Tibial artery (tissue), 4 donors: ENCODE measurements around the gene CRYGN.

ENCODE experiments used
- DNase-seq, 2 donors: peaks; one replicate each; pipeline ENCODE4 v3.0.0-alpha.2; 2019
- H3K27ac ChIP-seq, 2 donors: fragments of 200-600 bp; sonication (generic) in 1 of 2; 1 replicate in 1 of 2; 2 replicates in 1 of 2; pipeline ENCODE4 v1.5.1; 2018 to 2019; ENCODE audit warnings: mild to moderate bottlenecking in 1 of 2
- H3K27me3 ChIP-seq, 2 donors: fragments of 200-600 bp; sonication (generic) in 1 of 2; one replicate each; pipeline versions ENCODE4 v1.5.1 to v1.6.0; 2016 to 2019
- H3K36me3 ChIP-seq, 3 donors: fragments of 200-600 bp; sonication (generic) in 2 of 3; one replicate each; pipeline ENCODE4 v1.5.1; 2016 to 2019; ENCODE audit warnings: mild to moderate bottlenecking in 2 of 3
- H3K4me1 ChIP-seq, 4 donors: fragments of 200-600 bp; sonication (generic) in 2 of 4; 1 replicate in 3 of 4; 2 replicates in 1 of 4; pipeline ENCODE4 v1.5.1; 2016 to 2019
- H3K4me3 ChIP-seq, 2 donors: fragments of 200-600 bp; sonication (generic) in 1 of 2; 1 replicate in 1 of 2; 2 replicates in 1 of 2; pipeline ENCODE4 v1.5.1; 2018 to 2019; ENCODE audit warnings: mild to moderate bottlenecking in 2 of 2
- H3K9me3 ChIP-seq, 3 donors: fragments of 200-600 bp; sonication (generic) in 1 of 3; one replicate each; pipeline ENCODE4 v1.5.1; 2016 to 2019
- intact Hi-C: fragments of 100-400 bp; cut with DNase I; formaldehyde crosslinking; loops from one replicate; pipeline ENCODE4 v1.15.0; 2023; ENCODE audit warnings: low total_unique reads
- TF ChIP-seq, protein P1 (sequence below), 2 experiments: fragments of 200-600 bp in 1 of 2; fragments of 450-650 bp in 1 of 2; IDR thresholded peaks; one replicate each; pipeline ENCODE4 v1.5.1; 2017 to 2019; ENCODE audit warnings: antibody characterized with exemption in 2 of 2, mild to moderate bottlenecking in 1 of 2, moderate library complexity in 1 of 2

CRYGN gene

DNA sequence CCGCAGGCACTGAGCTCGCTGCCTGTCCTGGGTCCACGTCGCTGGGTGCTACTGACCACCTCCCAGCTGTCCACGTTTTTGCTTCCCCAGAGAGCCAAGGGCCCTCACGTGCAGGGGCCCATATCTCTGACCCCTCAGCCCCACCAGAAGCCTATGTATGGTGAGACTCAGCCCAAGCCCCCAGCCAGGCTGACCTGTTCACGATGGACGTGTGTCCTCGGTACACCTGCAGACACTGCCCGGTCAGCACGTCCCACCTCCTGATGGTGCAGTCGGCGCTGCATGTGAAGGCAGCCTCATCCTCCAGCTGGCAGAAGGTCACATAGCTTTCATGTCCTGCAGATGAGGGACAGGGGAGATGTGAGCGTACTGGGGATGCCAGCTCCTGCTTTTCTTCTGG lies 40.0 kb downstream of the CRYGN start:
- Histone ChIP-seq H3K9me3 (no peaks in the 10 kb centered on the region), H3K27ac (no peak overlapping the region), H3K4me3 (no peak overlapping the region), H3K27me3 (peaks cover 0 to 12% of the 10 kb centered on the region in 2 donors), H3K4me1 (peaks cover 0 to 20% (median 15%) of the 10 kb centered on the region in 4 donors), H3K36me3 (peaks cover 0 to 6% (median 0%) of the 10 kb centered on the region in 3 donors)
- intact Hi-C loops: no loop called here
- DNase-seq: no peak
- TF ChIP-seq, protein P1, sequence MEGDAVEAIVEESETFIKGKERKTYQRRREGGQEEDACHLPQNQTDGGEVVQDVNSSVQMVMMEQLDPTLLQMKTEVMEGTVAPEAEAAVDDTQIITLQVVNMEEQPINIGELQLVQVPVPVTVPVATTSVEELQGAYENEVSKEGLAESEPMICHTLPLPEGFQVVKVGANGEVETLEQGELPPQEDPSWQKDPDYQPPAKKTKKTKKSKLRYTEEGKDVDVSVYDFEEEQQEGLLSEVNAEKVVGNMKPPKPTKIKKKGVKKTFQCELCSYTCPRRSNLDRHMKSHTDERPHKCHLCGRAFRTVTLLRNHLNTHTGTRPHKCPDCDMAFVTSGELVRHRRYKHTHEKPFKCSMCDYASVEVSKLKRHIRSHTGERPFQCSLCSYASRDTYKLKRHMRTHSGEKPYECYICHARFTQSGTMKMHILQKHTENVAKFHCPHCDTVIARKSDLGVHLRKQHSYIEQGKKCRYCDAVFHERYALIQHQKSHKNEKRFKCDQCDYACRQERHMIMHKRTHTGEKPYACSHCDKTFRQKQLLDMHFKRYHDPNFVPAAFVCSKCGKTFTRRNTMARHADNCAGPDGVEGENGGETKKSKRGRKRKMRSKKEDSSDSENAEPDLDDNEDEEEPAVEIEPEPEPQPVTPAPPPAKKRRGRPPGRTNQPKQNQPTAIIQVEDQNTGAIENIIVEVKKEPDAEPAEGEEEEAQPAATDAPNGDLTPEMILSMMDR (IDR thresholded peaks at IDR 0.05): no peak

- intact Hi-C loops: no loop called here
- TF ChIP-seq, protein P1 (IDR thresholded peaks at IDR 0.05): no peak
- Histone ChIP-seq H3K27me3 (peaks cover 0 to 13% of the 10 kb centered on the region in 2 donors), H3K9me3 (no peaks in the 10 kb centered on the region), H3K36me3 (peaks cover 0 to 6% (median 0%) of the 10 kb centered on the region in 3 donors), H3K4me1 (peaks cover 0 to 14% (median 11%) of the 10 kb centered on the region in 4 donors), H3K27ac (no peak overlapping the region), H3K4me3 (no peak overlapping the region)
- DNase-seq: no peak
Observed at GRCh38 chr7:151399305-151399601, 40.7 kb downstream of the CRYGN start.

GRCh38 chr7:151398446-151399304 lies 41.3 kb downstream of the CRYGN start:
- TF ChIP-seq, protein P1 (IDR thresholded peaks at IDR 0.05): no peak
- intact Hi-C loops: no loop called here
- Histone ChIP-seq H3K9me3 (no peaks in the 10 kb centered on the region), H3K27me3 (peaks cover 0 to 17% of the 10 kb centered on the region in 2 donors), H3K36me3 (peaks cover 0 to 6% (median 0%) of the 10 kb centered on the region in 3 donors), H3K27ac (no peak overlapping the region), H3K4me1 (peaks cover 0 to 8% (median 5%) of the 10 kb centered on the region in 4 donors), H3K4me3 (no peak overlapping the region)
- DNase-seq: no peak

GRCh38 chr7:151397026-151397425 lies 42.9 kb downstream of the CRYGN start:
- H3K27ac ChIP-seq: no peak overlapping the region
- H3K36me3 ChIP-seq: peaks cover 0 to 6% (median 0%) of the 10 kb centered on the region in 3 donors
- H3K9me3 ChIP-seq: no peaks in the 10 kb centered on the region
- TF ChIP-seq, protein P1 (IDR thresholded peaks at IDR 0.05): no peak
- DNase-seq: no peak
- intact Hi-C loops: no loop called here
- peaks cover 0 to 25% of the 10 kb centered on the region in 2 donors for H3K27me3 ChIP-seq
- H3K4me3 ChIP-seq: no peak overlapping the region
- no peaks in the 10 kb centered on the region for H3K4me1 ChIP-seq

DNA sequence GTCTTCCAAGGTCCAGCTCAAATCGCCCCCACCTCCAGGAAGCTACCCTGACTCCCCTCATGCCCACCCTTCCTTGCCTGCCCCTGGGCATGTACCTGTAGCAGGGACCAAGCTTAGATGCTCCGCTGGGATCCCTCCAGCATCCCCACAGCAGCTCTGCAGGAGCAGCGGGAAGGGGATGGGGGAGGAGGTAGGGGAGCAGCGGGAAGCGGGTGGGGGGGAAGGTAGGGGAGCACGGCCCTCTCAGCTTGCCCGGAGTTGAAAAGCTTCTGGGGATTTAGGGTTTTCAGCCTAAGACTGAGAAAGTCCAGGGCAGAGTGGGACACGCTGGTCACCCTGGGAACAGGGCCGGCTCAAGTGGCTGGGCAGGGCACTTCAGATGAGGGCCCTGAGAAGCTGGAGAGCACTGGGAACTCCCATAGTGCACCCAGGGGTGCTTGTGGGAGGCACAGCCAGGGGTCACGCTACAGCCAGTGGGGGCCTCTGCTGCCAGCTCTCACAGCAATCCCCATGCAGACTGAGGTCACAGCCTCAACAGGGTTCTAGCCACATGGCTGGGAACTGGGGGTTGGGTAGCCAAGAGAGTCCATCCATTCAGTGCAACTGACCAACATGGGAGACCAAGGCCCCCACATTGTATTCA lies 43.5 kb downstream of the CRYGN start:
- Histone ChIP-seq H3K9me3 (no peaks in the 10 kb centered on the region), H3K4me1 (no peaks in the 10 kb centered on the region), H3K4me3 (no peak overlapping the region), H3K36me3 (peaks cover 0 to 6% (median 0%) of the 10 kb centered on the region in 3 donors), H3K27me3 (peaks cover 0 to 25% of the 10 kb centered on the region in 2 donors), H3K27ac (no peak overlapping the region)
- DNase-seq: no peak
- TF ChIP-seq, protein P1 (IDR thresholded peaks at IDR 0.05): no peak
- intact Hi-C loops: no loop called here
